Activated CD8-positive, alpha-beta memory T cell treated with anti-CD3 and anti-CD28 coated beads, Interleukin-2, amount 50 U/mL, for 48 hours (primary cell): Measurements from ENCODE around the gene SH3D19.

Experiments used
- DNase-seq: peaks from one replicate; pipeline ENCODE4 v3.0.0-alpha.2; 2020

Gene SH3D19

GRCh38 chr4:151226004-151226932 lies 99.1 kb downstream of the SH3D19 start:
- no peak for DNase-seq

- DNase-seq = no peak
Measured at GRCh38 chr4:151223465-151223864, 101.9 kb downstream of the SH3D19 start.

- no peak for DNase-seq
Measured at GRCh38 chr4:151219948-151220347, 105.5 kb downstream of the SH3D19 start.

GRCh38 chr4:151219091-151219490 lies 106.3 kb downstream of the SH3D19 start:
- DNase-seq = no peak

- DNase-seq = no peak
Measured at GRCh38 chr4:151218343-151218742, 107.1 kb downstream of the SH3D19 start.

- DNase-seq = no peak
Measured at GRCh38 chr4:151217326-151217725, 108.1 kb downstream of the SH3D19 start.

GRCh38 chr4:151215295-151215694 lies 110.1 kb downstream of the SH3D19 start:
- DNase-seq = no peak

GRCh38 chr4:151207868-151208267 lies 117.5 kb downstream of the SH3D19 start:
- no peak for DNase-seq

GRCh38 chr4:151207186-151207585 lies 118.2 kb downstream of the SH3D19 start:
- no peak for DNase-seq

- DNase-seq = no peak
Measured at GRCh38 chr4:151206241-151207005, 119.0 kb downstream of the SH3D19 start.

- no peak for DNase-seq
Measured at GRCh38 chr4:151205722-151206121, 119.7 kb downstream of the SH3D19 start.

- DNase-seq = no peak
Measured at GRCh38 chr4:151204925-151205524, 120.4 kb downstream of the SH3D19 start.

GRCh38 chr4:151202851-151203455 lies 122.5 kb downstream of the SH3D19 start:
- no peak for DNase-seq

- no peak for DNase-seq
Measured at GRCh38 chr4:151202381-151202780, 123.0 kb downstream of the SH3D19 start.

- no peak for DNase-seq
Measured at GRCh38 chr4:151199319-151200190, 125.8 kb downstream of the SH3D19 start.

- DNase-seq = no peak
Measured at GRCh38 chr4:151198748-151199147, 126.7 kb downstream of the SH3D19 start.

GRCh38 chr4:151197247-151197646 lies 128.2 kb downstream of the SH3D19 start:
- DNase-seq = no peak

GRCh38 chr4:151195801-151196200 lies 129.6 kb downstream of the SH3D19 start:
- DNase-seq = no peak

GRCh38 chr4:151193414-151193813 lies 132.0 kb downstream of the SH3D19 start:
- no peak for DNase-seq

GRCh38 chr4:151192556-151193235 lies 132.7 kb downstream of the SH3D19 start:
- no peak for DNase-seq
